BE2C (cell line): ENCODE measurements around the gene AP1S1.

Source experiments
- DNase-seq: peaks from one replicate; pipeline ENCODE4 v3.0.0-alpha.2; 2020
- H3K27me3 ChIP-seq: fragments of 250-450 bp; sonication (Bioruptor Pico); 2 replicates; pipeline ENCODE4 v1.5.1; 2020; ENCODE audit warnings: mild to moderate bottlenecking
- H3K36me3 ChIP-seq: fragments of 250-450 bp; sonication (Bioruptor Pico); 2 replicates; pipeline ENCODE4 v1.5.1; 2020; ENCODE audit warnings: mild to moderate bottlenecking
- H3K4me1 ChIP-seq: fragments of 250-450 bp; sonication (Bioruptor Pico); 2 replicates; pipeline ENCODE4 v1.5.1; 2020
- H3K4me3 ChIP-seq: 2 replicates; pipeline ENCODE4 v1.5.1; 2011; ENCODE audit warnings: low read depth, low read length
- H3K9me3 ChIP-seq: fragments of 250-450 bp; sonication (Bioruptor Pico); 2 replicates; pipeline ENCODE4 v1.5.1; 2020
- CTCF ChIP-seq: IDR thresholded peaks from 2 replicates; pipeline ENCODE4 v1.5.1; 2012; ENCODE audit warnings: mild to moderate bottlenecking, low read depth, low read length

The AP1S1 gene

GRCh38 chr7:101140746-101141382 lies 13.4 kb upstream of the AP1S1 start:
- Histone ChIP-seq H3K9me3 (no peaks in the 10 kb centered on the region), H3K4me3 (no peak overlapping the region), H3K36me3 (no peaks in the 10 kb centered on the region), H3K4me1 (peaks cover 3% of the 10 kb centered on the region; the same call in 1 of the 2 replicates), H3K27me3 (no peaks in the 10 kb centered on the region)
- no peak for DNase-seq
- no peak for TF ChIP-seq CTCF

GRCh38 chr7:101151908-101152651 lies 2.2 kb upstream of the AP1S1 start:
- no peaks in the 10 kb centered on the region for H3K9me3 ChIP-seq
- no peaks in the 10 kb centered on the region for H3K27me3 ChIP-seq
- H3K36me3 ChIP-seq: no peaks in the 10 kb centered on the region
- TF ChIP-seq CTCF: no peak
- DNase-seq: no peak
- no peaks in the 10 kb centered on the region; the same call in 1 of the 2 replicates for H3K4me1 ChIP-seq
- no peak overlapping the region for H3K4me3 ChIP-seq

- H3K4me1 ChIP-seq: no peaks in the 10 kb centered on the region; the same call in 1 of the 2 replicates
- H3K27me3 ChIP-seq: no peaks in the 10 kb centered on the region
- H3K36me3 ChIP-seq: peaks cover 9% of the 10 kb centered on the region
- no peaks in the 10 kb centered on the region for H3K9me3 ChIP-seq
- peak overlapping the region; percentile 83 for H3K4me3 ChIP-seq
- TF ChIP-seq CTCF: no peak
- DNase-seq: no peak
Observed at GRCh38 chr7:101154693-101155102, 422 bp downstream of the AP1S1 start.

GRCh38 chr7:101155303-101155702 lies 1.0 kb downstream of the AP1S1 start:
- DNase-seq: no peak
- no peak for TF ChIP-seq CTCF
- no peaks in the 10 kb centered on the region for H3K27me3 ChIP-seq
- no peaks in the 10 kb centered on the region for H3K9me3 ChIP-seq
- H3K4me1 ChIP-seq: peaks cover 3% of the 10 kb centered on the region; the same call in 1 of the 2 replicates
- peaks cover 9% of the 10 kb centered on the region for H3K36me3 ChIP-seq
- H3K4me3 ChIP-seq: peak overlapping the region; percentile 83

- TF ChIP-seq CTCF: peak; percentile 37
- no peaks in the 10 kb centered on the region for H3K27me3 ChIP-seq
- H3K9me3 ChIP-seq: no peaks in the 10 kb centered on the region
- no peak overlapping the region for H3K4me3 ChIP-seq
- H3K36me3 ChIP-seq: peaks cover 9% of the 10 kb centered on the region
- no peak for DNase-seq
- H3K4me1 ChIP-seq: peaks cover 4% of the 10 kb centered on the region; the same call in 1 of the 2 replicates
Observed at GRCh38 chr7:101156277-101156676, 2.0 kb downstream of the AP1S1 start.
